ENCODE measurements around the gene OR6A2.
"Not testable (repeated sequence)": the region's sequence is repeated elsewhere in the genome, so short reads cannot be mapped to it uniquely, and the experiment has no call there.

Gene OR6A2

DNA sequence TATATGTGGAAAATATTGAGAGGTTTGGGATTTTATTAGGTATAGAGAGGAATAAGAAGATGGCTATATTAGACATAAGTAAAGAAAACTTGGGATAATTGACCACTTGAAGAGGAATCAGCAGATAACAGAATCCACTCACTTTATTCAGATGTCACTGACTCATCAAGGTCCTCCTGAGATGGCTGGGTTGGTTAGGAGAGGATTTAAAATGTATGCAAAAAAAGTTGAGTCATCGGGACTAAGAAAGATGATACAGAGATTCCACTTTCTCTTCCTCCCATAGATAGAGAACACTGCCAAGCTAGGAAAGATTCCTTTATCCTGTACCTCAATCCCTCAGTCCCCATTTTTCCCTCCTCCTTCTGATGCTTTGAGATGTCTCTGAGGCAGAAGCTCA is at the start of gene OR6A2:
OR6A2 (minus strand) TSS at position 288 of the 400 bp plus-strand sequence. CDS start 3,981 bp downstream, outside the sequence.
- DNase-seq (ENCODE audit: low read depth in 2 of 3, low spot score in 2 of 3) = no peak

GRCh38 chr11:6845383-6845782 is 45.9 kb upstream of the OR6A2 start, which contains the start of gene OR10A5:
Gene OR10A5, plus strand, starts transcription at chr11:6845683. Its CDS starts 0 bp downstream, at chr11:6845683.
- no peak for DNase-seq (ENCODE audit: low read depth in 2 of 3, low spot score in 2 of 3)

- DNase-seq (ENCODE audit: low read depth in 2 of 3, low spot score in 2 of 3) = no peak
These were observed 44.9 kb upstream of the OR6A2 start for GRCh38 chr11:6844356-6844755.

DNA sequence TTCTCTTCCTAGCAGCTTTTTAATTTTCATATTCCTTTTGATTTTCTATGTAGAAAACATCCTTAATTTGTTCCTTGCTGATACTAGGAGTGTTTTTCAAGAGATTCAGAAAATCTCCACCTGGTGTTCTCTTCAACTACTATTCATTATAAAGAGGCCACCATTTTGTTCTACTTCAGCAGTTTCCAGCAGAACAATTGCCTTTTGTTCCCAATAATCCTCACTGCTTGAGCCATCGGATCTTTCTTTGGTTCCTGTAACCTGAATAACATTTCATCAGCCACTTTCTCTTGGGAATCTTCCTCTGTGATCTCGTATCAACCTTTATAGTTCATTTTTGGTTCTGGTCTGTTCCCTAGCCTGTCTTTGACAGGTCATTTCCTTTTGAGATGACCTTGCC is 44.2 kb upstream of the OR6A2 start:
- DNase-seq (ENCODE audit: low read depth in 2 of 3, low spot score in 2 of 3) = no peak

GRCh38 chr11:6841694-6842093 is 42.2 kb upstream of the OR6A2 start:
- DNase-seq (ENCODE audit: low read depth in 2 of 3, low spot score in 2 of 3) = no peak

DNA sequence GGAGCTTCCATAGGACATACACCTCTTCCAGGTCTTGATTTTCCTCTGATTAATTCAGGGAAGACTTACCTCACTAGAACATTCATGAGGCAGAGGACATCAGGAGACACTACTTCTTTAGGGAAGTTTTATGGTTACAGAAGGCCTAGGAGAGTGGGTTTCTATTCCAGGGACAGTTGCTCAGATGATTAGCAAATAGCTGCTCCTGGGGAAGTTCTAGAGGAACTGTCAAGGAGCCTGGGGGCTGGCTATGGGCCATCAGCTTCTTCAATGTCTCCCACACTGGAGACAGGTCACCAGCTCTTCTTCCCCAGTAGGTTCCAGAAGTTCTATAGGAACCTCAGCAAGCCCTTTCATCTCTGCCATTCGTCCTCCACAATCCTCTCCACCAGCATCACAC is 34.5 kb upstream of the OR6A2 start:
- no peak for DNase-seq (ENCODE audit: low read depth in 2 of 3, low spot score in 2 of 3)

GRCh38 chr11:6833356-6833755 is 33.9 kb upstream of the OR6A2 start:
- DNase-seq (ENCODE audit: low read depth in 2 of 3, low spot score in 2 of 3) = no peak

DNA sequence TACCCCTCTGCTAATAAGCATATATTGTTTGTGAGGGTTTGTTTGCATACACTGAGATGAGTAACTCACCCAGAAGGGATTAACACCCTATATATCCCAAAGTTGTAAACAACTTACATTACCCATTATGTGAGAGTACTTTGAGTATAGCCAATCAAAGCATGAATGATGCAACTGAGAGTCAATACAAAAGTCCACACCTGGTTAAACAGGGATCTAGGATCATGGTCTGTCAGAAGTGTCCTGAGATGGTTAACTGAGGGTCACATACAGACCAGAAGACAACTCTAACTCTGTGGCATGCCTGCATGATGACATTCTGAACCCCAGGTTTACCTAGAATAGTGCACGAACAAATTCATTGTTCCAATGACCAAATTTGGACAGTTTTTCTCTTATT is 28.6 kb upstream of the OR6A2 start:
- no peak for DNase-seq (ENCODE audit: low read depth in 2 of 3, low spot score in 2 of 3)

DNA sequence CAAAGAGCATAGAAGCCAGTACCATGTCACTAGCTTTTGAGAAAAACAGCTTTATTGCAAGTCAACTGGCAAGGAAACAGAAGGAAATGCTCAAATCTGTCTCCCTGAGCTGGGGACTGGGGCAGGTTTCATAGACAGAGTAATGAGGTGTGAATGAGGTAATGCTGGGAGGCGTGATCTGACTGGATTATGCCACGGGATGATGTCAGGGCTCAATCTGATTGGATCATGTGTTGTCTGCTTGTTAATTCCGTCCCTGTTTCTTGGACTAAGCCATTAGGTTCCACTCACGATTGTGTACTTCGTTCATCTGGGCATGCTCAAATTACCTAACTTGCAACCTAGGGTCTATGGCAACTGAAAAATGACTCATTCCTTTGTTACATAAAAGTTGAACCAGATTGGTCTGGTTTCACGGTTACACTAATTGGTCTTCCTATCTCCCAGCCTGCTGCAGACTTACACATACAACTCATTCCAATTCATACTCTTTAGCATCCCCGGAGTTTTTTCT is 25.8 kb upstream of the OR6A2 start:
- no peak for DNase-seq (ENCODE audit: low read depth in 2 of 3, low spot score in 2 of 3)

- DNase-seq (ENCODE audit: low read depth in 2 of 3, low spot score in 2 of 3) = no peak
These were observed 24.8 kb upstream of the OR6A2 start for GRCh38 chr11:6824136-6824823.

- DNase-seq (ENCODE audit: low read depth in 2 of 3, low spot score in 2 of 3) = no peak
These were observed 19.5 kb upstream of the OR6A2 start for GRCh38 chr11:6818967-6819366.

DNA sequence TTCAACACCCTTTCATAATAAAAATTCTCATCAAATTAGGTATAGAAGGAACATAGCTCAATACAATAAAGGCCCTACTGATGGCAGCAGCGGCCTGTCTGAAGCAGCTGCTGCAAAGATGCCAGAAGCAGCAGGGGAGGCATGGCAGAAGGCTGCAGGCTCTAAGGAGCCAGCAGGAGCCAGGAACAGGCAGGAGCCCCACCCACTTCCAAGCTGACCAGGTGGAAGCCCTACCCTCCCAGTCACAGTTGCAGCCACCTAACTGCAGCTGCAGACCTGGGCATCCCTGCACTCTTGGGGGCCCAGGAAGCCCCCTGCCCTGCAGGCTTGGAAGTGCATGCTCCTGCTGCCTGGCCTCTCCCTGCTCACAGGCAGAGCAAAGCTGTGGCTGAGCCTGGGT is 18.2 kb upstream of the OR6A2 start:
- DNase-seq (ENCODE audit: low read depth in 2 of 3, low spot score in 2 of 3) = no peak

GRCh38 chr11:6813656-6814055 is 14.2 kb upstream of the OR6A2 start:
- DNase-seq (ENCODE audit: low read depth in 2 of 3, low spot score in 2 of 3) = no peak

DNA sequence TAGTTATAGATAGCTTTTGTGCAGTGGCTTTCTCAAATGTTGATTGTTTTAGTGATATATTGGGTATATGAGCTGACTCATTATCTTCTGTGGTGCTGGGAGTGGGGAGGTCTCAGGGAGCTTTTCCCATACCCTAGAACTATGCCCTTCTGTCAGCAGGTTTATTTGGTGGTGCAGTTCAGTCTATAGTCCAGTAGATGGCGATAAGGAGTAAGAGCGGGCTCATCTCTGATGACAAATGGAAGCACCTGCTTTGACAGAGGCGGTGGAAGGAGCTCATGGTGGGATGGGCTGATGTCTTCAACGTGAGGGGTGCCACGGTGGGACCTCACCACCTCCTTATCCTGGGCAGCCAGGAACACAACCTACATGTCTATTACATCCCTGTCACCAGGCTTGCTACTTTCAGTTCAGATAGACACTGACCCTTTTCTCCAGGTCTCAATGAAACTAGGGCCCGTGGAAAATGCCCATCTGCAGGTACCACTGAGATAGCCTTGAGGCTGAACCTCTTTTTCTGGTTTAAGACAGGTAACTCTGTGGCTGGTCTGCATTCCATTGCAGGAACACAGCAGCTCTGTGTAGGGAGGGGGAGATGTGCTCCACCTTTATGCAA is 13.0 kb upstream of the OR6A2 start:
- no peak for DNase-seq (ENCODE audit: low read depth in 2 of 3, low spot score in 2 of 3)

DNA sequence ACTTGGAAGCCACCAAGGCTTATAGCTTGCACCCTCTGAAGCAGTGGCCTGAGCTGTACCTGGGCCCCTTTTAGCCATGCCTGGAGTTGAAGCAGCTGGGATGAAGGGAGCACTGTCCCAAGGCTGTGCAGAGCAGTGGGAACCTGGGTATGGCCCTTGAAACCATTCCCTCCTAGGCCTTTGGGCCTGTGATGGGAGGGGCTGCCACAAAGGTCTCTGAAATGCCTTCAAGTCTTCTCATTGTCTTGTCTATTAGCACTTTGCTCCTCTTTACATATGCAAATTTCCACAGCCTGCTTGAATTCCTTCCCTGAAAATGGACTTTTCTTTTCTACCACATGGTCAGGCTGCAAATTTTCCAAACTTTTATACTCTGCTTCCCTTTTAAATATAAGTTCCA is 1.6 kb upstream of the OR6A2 start:
- DNase-seq (ENCODE audit: low read depth in 2 of 3, low spot score in 2 of 3) = not testable (repeated sequence)

- DNase-seq (ENCODE audit: low read depth in 2 of 3, low spot score in 2 of 3) = no peak
These were observed 4.8 kb downstream of the OR6A2 start for GRCh38 chr11:6794639-6795038.

DNA sequence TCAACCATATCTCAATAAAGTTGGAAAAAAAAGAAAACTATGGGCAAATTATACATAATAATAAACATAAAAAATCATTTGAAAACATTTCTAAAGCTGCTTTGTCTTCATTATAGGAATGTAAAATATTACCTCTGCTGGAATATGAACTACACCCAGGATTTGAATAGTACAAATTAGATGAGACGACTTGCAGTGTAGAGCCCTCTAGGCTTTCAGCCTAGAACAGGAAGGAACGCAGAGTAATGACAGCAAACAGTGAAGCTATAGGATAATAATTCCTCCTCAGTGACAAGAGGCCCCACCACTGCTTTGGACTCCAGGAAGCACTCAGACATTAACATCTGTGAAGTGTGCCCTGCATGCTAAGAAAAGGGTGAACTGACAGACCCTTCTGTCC is 8.9 kb downstream of the OR6A2 start:
- no peak for DNase-seq (ENCODE audit: low read depth in 2 of 3, low spot score in 2 of 3)

DNA sequence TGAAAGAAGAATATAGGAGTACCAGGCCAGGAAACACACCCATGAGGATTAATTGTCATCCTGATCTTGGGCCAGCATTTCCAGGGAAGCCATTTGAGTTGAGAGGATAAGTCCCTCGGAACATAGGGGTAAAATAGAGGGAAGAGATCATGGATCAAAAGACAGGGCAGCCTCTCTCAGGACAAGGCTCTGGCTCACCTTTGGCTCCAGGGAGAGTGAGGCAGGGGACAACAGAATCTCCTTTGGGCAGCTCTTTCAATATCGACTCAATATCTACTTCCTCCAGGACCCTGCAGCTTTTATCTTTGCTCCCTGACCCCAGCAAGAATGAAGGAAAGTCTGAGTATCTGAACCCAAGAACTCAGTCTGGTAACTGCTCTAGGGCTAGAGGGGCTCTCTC is 16.8 kb downstream of the OR6A2 start, which contains the start of gene OR2AG1:
OR2AG1 (plus strand) TSS at position 301 of the 400 bp plus-strand sequence. CDS start 2,018 bp downstream, outside the sequence.
- no peak for DNase-seq (ENCODE audit: low read depth in 2 of 3, low spot score in 2 of 3)

DNA sequence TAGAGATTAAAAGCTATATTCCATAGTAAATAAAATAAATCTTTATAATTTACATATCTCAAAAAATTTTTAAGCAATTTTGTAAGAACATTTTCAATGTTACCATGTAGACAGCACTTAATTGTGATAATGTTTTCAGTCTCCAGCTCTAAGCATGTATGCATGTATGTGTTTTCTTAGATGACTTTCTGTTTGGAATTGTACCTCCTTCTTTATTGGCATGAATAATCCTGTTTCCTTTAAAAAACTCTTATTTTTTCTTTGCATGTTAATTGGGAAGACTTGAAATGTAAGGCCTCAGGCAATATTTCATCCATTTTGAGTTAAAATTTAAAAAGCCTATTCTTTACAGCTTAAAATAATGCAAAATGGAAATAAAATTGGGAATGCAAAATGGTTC is 18.7 kb downstream of the OR6A2 start:
- no peak for DNase-seq (ENCODE audit: low read depth in 2 of 3, low spot score in 2 of 3)

GRCh38 chr11:6778518-6778917 is 21.0 kb downstream of the OR6A2 start:
- no peak for DNase-seq (ENCODE audit: low read depth in 2 of 3, low spot score in 2 of 3)

DNA sequence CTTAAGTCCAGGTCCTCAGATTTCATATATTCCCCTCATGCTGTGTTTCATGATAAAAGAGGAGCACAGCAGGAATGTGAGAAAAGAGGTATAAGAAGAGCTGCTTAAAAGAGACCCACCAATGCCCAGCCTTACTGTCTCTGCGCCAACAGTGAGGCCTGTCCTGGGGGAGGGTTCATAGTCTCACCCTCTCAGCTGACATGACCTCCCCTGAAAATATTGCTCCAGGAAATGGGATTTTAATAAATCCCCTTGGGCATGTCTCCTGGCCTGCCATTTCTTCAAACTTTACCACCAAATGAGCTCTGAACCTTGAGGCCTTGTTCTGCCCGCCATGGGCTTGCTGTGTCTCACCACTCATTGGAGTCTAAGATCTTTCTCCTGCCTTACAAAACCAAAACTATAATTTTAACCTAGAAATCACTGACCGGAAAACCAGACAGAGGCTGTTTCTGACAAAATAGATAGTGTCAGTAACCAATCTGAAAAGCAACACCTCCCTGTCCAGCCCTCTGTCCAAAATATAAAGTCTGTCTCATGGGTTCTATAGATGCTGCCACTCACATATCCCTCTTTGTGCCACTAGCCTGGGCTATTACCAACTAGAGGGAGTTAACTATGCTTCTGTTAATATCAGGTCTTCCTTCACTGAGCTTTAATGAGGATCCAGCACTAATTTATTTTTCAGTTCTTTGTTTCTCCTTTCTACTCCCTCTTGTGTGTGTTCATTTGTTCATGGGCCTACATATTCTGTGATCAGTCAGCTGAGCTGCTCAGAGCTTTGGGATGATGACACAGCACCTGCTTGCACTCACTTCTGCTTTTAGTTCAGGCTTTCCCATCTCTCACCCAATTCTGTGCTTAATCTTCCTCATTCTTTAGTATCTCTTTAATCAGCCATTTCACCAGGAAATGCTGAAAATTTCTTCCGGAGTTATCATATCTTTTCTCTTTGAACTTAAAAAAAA is 27.3 kb downstream of the OR6A2 start, which contains the start of gene OR2AG2:
OR2AG2 (minus strand) TSS at position 51 of the 968 bp plus-strand sequence. CDS start 3,019 bp downstream, outside the sequence.
- no peak for DNase-seq (ENCODE audit: low read depth in 2 of 3, low spot score in 2 of 3)
